DMS153 treated with DMSO at 0.1 percent for 48 hours (cell line): Measurements from ENCODE around the gene HSPA6.
"Not testable (repeated sequence)": the region's sequence is repeated elsewhere in the genome, so short reads cannot be mapped to it uniquely, and the experiment has no call there.

Source experiments
- DNase-seq: peaks from one replicate; lab custom pipeline; 2025; ENCODE audit not compliant: unreplicated experiment; lab: John Stamatoyannopoulos, UW

The HSPA6 gene

GRCh38 chr1:161502641-161503393 lies 21.5 kb upstream of the HSPA6 start:
- no peak for DNase-seq

- no peak for DNase-seq
Observed at GRCh38 chr1:161503394-161503748, 21.0 kb upstream of the HSPA6 start.

- DNase-seq, result no peak
Observed at GRCh38 chr1:161505686-161506085, 18.7 kb upstream of the HSPA6 start.

GRCh38 chr1:161506336-161507223 lies 17.8 kb upstream of the HSPA6 start:
- peak; percentile 68 for DNase-seq

GRCh38 chr1:161510477-161510876 lies 13.9 kb upstream of the HSPA6 start:
- no peak for DNase-seq

GRCh38 chr1:161511018-161511755 lies 13.2 kb upstream of the HSPA6 start:
- peak; percentile 92 for DNase-seq

- no peak for DNase-seq
Observed at GRCh38 chr1:161511756-161512060, 12.6 kb upstream of the HSPA6 start.

GRCh38 chr1:161512636-161513447 lies 11.5 kb upstream of the HSPA6 start:
- DNase-seq, result not testable (repeated sequence)

- DNase-seq, result not testable (repeated sequence)
Observed at GRCh38 chr1:161513448-161513780, 10.9 kb upstream of the HSPA6 start.

- not testable (repeated sequence) for DNase-seq
Observed at GRCh38 chr1:161513953-161514352, 10.4 kb upstream of the HSPA6 start.

- not testable (repeated sequence) for DNase-seq
Observed at GRCh38 chr1:161523041-161523816, 1.1 kb upstream of the HSPA6 start.

GRCh38 chr1:161524742-161525291 lies 477 bp downstream of the HSPA6 start:
- DNase-seq, result not testable (repeated sequence)

GRCh38 chr1:161525321-161525720 lies 981 bp downstream of the HSPA6 start:
- not testable (repeated sequence) for DNase-seq

- not testable (repeated sequence) for DNase-seq
Observed at GRCh38 chr1:161525918-161526317, 1.6 kb downstream of the HSPA6 start.

- not testable (repeated sequence) for DNase-seq
Observed at GRCh38 chr1:161528550-161528949, 4.2 kb downstream of the HSPA6 start.

GRCh38 chr1:161529463-161530104 lies 5.2 kb downstream of the HSPA6 start:
- not testable (repeated sequence) for DNase-seq

GRCh38 chr1:161530158-161530557 lies 5.8 kb downstream of the HSPA6 start:
- peak; percentile 63 for DNase-seq

GRCh38 chr1:161530671-161531641 lies 6.6 kb downstream of the HSPA6 start:
- peak; percentile 96 for DNase-seq
